ENCODE results near the gene NRXN2.

The NRXN2 gene

GRCh38 chr11:64560139-64560771, 162.7 kb downstream of the NRXN2 start:
- DNase-seq = no peak

DNA sequence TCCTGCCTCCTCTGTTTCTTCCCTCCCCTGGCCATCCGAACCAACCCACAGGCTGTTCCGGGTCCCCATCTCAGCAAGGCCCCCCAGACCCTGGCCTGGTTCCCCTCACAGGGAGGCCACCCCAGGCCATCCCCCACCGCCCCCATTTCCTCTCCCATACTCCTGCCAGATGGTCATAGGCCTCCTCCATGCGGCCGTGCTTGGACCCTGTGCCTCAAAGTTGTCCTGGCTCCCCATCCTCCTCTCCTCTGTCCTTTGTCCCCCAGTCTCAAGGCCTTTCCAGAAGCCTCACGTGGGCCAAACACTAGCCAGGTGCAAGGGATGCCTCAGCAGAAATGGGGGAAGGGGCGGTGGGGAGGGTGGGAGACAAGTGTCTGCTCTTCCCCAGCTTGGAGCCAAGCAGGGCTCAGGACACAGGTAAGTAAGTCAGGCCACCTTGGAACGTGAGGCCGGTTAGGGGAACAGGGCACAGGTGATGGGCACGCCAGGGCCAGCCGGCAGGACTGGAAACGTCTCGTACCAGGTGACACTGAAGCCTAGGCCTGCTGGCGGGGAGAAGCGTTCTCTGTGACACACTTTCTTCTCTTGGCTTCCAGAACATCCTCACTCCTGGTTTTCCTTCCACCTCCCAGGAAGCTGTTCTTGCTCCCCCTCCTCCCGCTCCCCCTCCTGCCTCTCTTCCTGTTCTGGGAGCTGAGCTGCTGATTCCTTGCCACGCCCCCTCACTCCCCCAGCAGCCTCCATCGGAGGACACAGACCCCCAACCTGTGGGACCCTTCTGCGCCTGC, 163.5 kb downstream of the NRXN2 start:
- DNase-seq = no peak

DNA sequence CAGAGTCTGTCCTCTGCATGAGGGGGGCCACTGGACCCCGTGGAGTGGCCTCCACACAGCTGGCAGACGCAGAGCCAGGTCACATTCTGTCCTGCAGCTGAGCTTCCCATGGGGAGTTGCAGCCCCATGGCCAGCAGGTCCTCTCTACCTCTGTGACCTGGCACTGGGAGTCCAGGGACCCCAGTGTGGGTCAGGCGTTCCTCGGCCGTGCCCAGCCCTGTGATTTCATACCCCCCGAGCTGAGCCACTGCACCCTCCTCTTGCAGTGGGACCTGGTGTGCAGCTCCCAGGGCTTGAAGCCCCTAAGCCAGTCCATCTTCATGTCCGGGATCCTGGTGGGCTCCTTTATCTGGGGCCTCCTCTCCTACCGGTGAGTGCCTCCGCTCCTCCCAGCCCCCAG, 164.1 kb downstream of the NRXN2 start:
- DNase-seq = no peak

DNA sequence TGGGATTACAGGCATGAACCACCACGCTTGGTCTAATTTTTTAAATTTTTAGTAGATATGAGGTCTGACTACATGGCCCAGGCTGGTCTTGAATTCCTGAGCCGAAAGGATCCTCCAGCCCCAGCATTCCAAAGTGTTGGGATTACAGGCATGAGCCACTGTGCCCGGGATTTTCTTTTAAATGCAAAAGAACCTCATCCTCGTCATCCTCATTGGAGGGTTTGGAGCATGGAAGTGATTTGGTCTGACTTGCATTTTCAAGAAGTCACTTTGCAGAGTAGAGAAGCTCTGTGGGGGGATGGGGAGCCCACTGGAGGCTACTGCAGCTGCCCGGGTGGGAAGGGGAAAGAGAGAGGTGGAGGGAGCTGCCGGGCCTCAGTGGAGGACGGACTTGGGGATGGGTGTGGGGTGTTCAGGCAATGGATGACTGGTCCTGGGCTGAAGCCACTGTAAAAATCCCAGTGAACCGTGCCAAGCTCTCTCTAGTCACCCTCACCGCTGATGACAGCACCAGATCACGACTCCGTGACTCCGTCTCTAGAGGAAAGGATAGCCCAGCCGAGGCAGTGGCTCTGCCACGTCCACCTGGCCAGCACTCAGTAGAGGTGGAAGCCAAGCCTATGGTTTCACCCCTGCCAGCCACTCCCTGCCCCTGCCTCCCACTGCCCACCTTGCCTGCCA, 164.8 kb downstream of the NRXN2 start:
- no peak for DNase-seq

- no peak for DNase-seq
Measured at GRCh38 chr11:64556721-64557250, 166.2 kb downstream of the NRXN2 start.

Measured in NCI-H524 (cell line).